OCI-LY1 (cell line): ENCODE measurements around the gene KRTAP17-1.
"Not testable (repeated sequence)": the region's sequence is repeated elsewhere in the genome, so short reads cannot be mapped to it uniquely, and the experiment has no call there.

Experiments used
- H2AFZ ChIP-seq: fragments of 200-600 bp; sonication (generic), shearing (Covaris generic); 2 replicates; pipeline ENCODE4 v1.6.0; 2014; ENCODE audit warnings: antibody characterized with exemption, mild to moderate bottlenecking, low read length
- H3F3A ChIP-seq: fragments of 200-600 bp; sonication (generic), shearing (Covaris generic); 2 replicates; pipeline ENCODE4 v1.6.0; 2014; ENCODE audit warnings: mild to moderate bottlenecking, antibody characterized with exemption, low read length, moderate library complexity; ENCODE audit not compliant: insufficient read depth
- H3K27ac ChIP-seq: fragments of 200-600 bp; sonication (generic); 2 replicates; pipeline ENCODE4 v1.5.1; 2014; ENCODE audit warnings: low read length, mixed run types, mild to moderate bottlenecking, low read depth; ENCODE audit not compliant: poor library complexity, severe bottlenecking
- H3K27me3 ChIP-seq: fragments of 200-600 bp; sonication (generic); 2 replicates; pipeline ENCODE4 v1.6.0; 2014; ENCODE audit warnings: antibody characterized with exemption, mild to moderate bottlenecking, low read length, moderate library complexity; ENCODE audit not compliant: insufficient read depth
- H3K36me3 ChIP-seq: fragments of 200-600 bp; sonication (generic); 2 replicates; pipeline ENCODE4 v1.6.1; 2014; ENCODE audit warnings: mild to moderate bottlenecking, antibody characterized with exemption, low read length, moderate library complexity, mixed read lengths; ENCODE audit not compliant: insufficient read depth
- H3K4me1 ChIP-seq: fragments of 200-600 bp; sonication (generic); 2 replicates; pipeline ENCODE4 v1.5.1; 2014; ENCODE audit warnings: mild to moderate bottlenecking, low read length, moderate library complexity; ENCODE audit not compliant: insufficient read depth, severe bottlenecking
- H3K4me2 ChIP-seq: fragments of 200-600 bp; sonication (generic), shearing (Covaris generic); 2 replicates; pipeline ENCODE4 v1.6.1; 2014; ENCODE audit warnings: low read length
- H3K4me3 ChIP-seq: fragments of 200-600 bp; sonication (generic); 2 replicates; pipeline ENCODE4 v1.5.1; 2014; ENCODE audit warnings: low read length, low read depth, mild to moderate bottlenecking, mixed read lengths; ENCODE audit not compliant: poor library complexity, severe bottlenecking
- H3K79me2 ChIP-seq: fragments of 200-600 bp; shearing (Covaris generic); 2 replicates; pipeline ENCODE4 v1.6.1; 2016; ENCODE audit warnings: mixed run types, low read length, mixed read lengths; ENCODE audit not compliant: insufficient read depth
- H3K9ac ChIP-seq: fragments of 200-600 bp; sonication (generic), shearing (Covaris generic); 2 replicates; pipeline ENCODE4 v1.6.1; 2014; ENCODE audit warnings: mild to moderate bottlenecking, low read length, mixed read lengths
- H3K9me2 ChIP-seq: fragments of 200-600 bp; sonication (generic), shearing (Covaris generic); 2 replicates; pipeline ENCODE4 v1.6.1; 2014; ENCODE audit warnings: low read depth, mild to moderate bottlenecking, low read length, mixed read lengths
- H3K9me3 ChIP-seq: fragments of 200-600 bp; shearing (Covaris generic); 2 replicates; pipeline ENCODE4 v1.6.1; 2014; ENCODE audit warnings: low read length, mixed read lengths
- H4K20me1 ChIP-seq: fragments of 200-600 bp; sonication (generic), shearing (Covaris generic); 2 replicates; pipeline ENCODE4 v1.6.0; 2016; ENCODE audit warnings: mild to moderate bottlenecking, low read length; ENCODE audit not compliant: insufficient read depth
- CTCF ChIP-seq: fragments of 200-600 bp; sonication (generic), shearing (Covaris generic); IDR thresholded peaks from 2 replicates; pipeline ENCODE4 v1.5.1; 2017; ENCODE audit warnings: mild to moderate bottlenecking, antibody characterized with exemption, low read length, moderate library complexity, mixed read lengths
- EZH2 ChIP-seq: fragments of 200-600 bp; sonication (generic), shearing (Covaris generic); IDR thresholded peaks from 2 replicates; pipeline ENCODE4 v1.8.0; 2017; ENCODE audit warnings: borderline replicate concordance, mixed run types, mild to moderate bottlenecking, antibody characterized with exemption, low read length, moderate library complexity, mixed read lengths

The KRTAP17-1 gene

GRCh38 chr17:41347869-41348760 is 32.6 kb upstream of the KRTAP17-1 start:
- no peaks in the 10 kb centered on the region for H3K36me3 ChIP-seq
- H3K4me1 ChIP-seq: no peaks in the 10 kb centered on the region
- no peaks in the 10 kb centered on the region for H3K27me3 ChIP-seq
- no peak overlapping the region for H3K4me2 ChIP-seq
- no peak overlapping the region for H3K9ac ChIP-seq
- H3F3A ChIP-seq: no peaks in the 10 kb centered on the region
- no peak for TF ChIP-seq CTCF
- TF ChIP-seq EZH2: no peak
- H3K27ac ChIP-seq: no peak overlapping the region
- H3K9me2 ChIP-seq: no peaks in the 10 kb centered on the region
- H3K4me3 ChIP-seq: no peak overlapping the region
- H3K9me3 ChIP-seq: no peaks in the 10 kb centered on the region
- H4K20me1 ChIP-seq: no peaks in the 10 kb centered on the region
- no peaks in the 10 kb centered on the region for H3K79me2 ChIP-seq
- H2AFZ ChIP-seq: no peak overlapping the region

- H3K27ac ChIP-seq, H3K9me3 ChIP-seq, H3K27me3 ChIP-seq, H3K4me1 ChIP-seq, H3K36me3 ChIP-seq, H3K4me2 ChIP-seq, H2AFZ ChIP-seq, H3K4me3 ChIP-seq, H3K9me2 ChIP-seq, H3K79me2 ChIP-seq, H3F3A ChIP-seq, H3K9ac ChIP-seq, H4K20me1 ChIP-seq: not testable (repeated sequence)
Observed at GRCh38 chr17:41346421-41346820, 30.9 kb upstream of the KRTAP17-1 start.

GRCh38 chr17:41345992-41346391 is 30.5 kb upstream of the KRTAP17-1 start:
- TF ChIP-seq EZH2 (no peak), CTCF (no peak)
- Histone ChIP-seq H3K79me2 (no peaks in the 10 kb centered on the region), H3F3A (no peaks in the 10 kb centered on the region), H2AFZ (no peak overlapping the region), H3K36me3 (no peaks in the 10 kb centered on the region), H3K27me3 (no peaks in the 10 kb centered on the region), H3K4me1 (no peaks in the 10 kb centered on the region), H3K9me2 (no peaks in the 10 kb centered on the region), H3K4me3 (no peak overlapping the region), H3K9ac (no peak overlapping the region), H4K20me1 (no peaks in the 10 kb centered on the region), H3K9me3 (no peaks in the 10 kb centered on the region), H3K4me2 (no peak overlapping the region), H3K27ac (no peak overlapping the region)

- H2AFZ ChIP-seq: no peak overlapping the region
- no peaks in the 10 kb centered on the region for H3F3A ChIP-seq
- no peak overlapping the region for H3K4me3 ChIP-seq
- no peaks in the 10 kb centered on the region for H3K27me3 ChIP-seq
- no peaks in the 10 kb centered on the region for H3K9me2 ChIP-seq
- H3K4me2 ChIP-seq: no peak overlapping the region
- no peak for TF ChIP-seq EZH2
- H3K27ac ChIP-seq: no peak overlapping the region
- no peaks in the 10 kb centered on the region for H4K20me1 ChIP-seq
- no peak overlapping the region for H3K9ac ChIP-seq
- H3K79me2 ChIP-seq: no peaks in the 10 kb centered on the region
- H3K4me1 ChIP-seq: no peaks in the 10 kb centered on the region
- H3K36me3 ChIP-seq: no peaks in the 10 kb centered on the region
- H3K9me3 ChIP-seq: no peaks in the 10 kb centered on the region
Observed at GRCh38 chr17:41343029-41343428, 27.5 kb upstream of the KRTAP17-1 start.
